Measurements from ENCODE around the gene JAKMIP2.
"Not testable (repeated sequence)": the region's sequence is repeated elsewhere in the genome, so short reads cannot be mapped to it uniquely, and the experiment has no call there.

JAKMIP2 gene

DNA sequence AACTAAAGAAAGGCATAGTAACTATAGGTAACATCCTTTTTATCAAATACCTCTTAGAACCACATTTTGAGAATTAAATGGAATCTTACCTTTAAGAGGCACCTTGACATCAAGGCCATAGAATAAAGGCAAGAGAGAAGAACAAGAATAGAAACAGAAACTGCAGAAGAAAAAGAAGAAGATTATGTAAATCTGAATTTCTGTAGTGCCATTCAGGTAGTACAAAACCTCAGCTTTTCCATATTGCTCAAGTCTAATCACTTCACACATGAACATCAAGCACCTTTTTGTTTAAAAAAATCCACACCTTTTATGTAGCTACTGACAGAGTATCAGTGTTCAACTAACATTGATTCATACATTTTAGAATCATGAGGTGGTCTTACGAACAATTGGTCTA lies 180.9 kb downstream of the JAKMIP2 start:
- DNase-seq (ENCODE audit: low spot score), result no peak

DNA sequence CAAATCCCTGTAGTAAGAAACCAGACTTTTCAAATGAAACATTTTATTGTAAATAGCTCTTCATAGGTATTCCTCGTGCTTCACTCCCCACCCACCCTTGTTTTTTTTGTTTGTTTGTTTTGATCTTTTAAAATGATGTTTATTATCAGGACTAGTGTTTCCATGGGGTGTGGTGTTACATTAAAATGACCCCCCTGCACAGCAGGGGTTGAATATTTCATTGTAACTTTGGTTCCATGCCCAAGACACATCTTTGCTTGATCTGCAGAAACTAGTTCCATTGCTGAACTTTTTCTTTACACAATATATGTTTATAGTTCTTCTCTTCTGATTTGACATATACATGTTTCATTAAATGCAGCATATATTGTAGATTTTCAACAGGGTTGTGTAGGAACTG lies 191.4 kb downstream of the JAKMIP2 start:
- no peak for DNase-seq (ENCODE audit: low spot score)

DNA sequence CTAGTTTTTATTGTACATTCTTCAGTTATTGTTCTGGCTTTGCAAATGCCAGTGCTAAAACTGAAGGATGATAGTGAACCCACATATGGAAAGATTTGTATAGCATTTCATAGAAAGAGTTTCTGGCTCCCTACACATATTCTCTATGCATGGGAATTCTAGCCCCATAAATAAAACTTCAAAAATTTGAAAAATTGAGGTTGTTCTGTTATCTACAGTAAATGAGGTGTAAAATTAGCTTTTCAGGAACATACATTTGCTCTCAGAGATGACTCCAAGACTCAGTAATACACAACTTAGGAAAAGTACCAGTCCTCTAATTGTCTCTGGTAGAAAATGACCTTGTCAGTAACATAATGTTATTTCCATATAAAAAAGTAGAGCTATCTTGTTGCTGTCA lies 192.4 kb downstream of the JAKMIP2 start:
- DNase-seq (ENCODE audit: low spot score), result no peak

DNA sequence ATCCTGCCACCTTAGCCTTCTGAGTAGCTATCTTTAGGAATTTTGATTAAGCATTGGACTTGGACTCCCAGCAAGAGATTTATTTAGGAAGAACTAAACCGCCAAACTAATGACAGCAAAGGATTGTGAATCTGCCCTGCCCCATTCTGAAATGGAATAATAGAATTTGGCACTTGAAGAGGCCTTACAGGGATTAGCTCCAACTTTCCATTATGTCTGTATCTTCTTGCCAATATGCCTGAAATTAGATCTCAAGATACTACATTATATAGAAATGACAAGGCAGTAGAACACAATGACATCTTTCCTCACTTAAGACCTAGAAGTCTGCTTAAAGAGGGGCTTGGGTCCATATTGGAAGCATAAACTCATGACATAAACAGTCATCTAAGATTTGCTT lies 195.7 kb downstream of the JAKMIP2 start:
- DNase-seq (ENCODE audit: low spot score), result no peak

DNA sequence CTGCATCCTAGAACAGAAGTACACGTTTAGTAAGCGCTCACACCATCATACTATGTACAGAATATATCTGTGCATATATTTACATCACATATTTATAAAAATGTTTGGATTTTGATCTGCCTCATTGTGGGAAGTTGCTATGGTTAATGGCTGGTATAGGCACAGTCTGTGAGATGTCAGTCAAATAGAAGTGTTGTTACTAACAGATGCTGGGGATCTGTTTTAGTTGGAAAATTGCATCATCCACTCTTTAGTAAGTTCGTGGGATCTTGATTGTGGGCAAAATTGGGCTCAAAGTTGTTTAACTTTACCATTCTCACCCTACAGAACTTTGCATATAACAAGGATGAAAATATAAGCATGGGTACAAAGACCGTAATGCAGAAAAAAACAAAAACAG lies 196.3 kb downstream of the JAKMIP2 start:
- DNase-seq (ENCODE audit: low spot score), result no peak

DNA sequence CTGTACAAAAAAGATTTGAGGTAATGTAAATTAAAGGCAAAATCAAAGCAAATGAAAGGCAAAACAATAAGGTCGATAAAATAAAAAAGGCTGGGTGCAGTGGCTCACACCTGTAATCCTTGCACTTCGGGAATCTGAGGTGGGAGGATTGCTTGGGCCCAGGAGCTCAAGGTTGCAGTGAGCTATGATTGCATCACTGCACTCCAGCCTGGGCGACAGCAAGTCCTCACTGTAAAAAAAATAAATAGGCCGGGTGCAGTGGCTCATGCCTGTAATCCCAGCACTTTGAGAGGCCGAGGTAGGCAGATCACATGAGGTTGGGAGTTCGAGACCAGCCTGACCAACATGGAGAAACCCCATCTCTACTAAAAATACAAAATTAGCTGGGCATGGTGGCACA lies 200.3 kb downstream of the JAKMIP2 start:
- DNase-seq (ENCODE audit: low spot score), result not testable (repeated sequence)

DNA sequence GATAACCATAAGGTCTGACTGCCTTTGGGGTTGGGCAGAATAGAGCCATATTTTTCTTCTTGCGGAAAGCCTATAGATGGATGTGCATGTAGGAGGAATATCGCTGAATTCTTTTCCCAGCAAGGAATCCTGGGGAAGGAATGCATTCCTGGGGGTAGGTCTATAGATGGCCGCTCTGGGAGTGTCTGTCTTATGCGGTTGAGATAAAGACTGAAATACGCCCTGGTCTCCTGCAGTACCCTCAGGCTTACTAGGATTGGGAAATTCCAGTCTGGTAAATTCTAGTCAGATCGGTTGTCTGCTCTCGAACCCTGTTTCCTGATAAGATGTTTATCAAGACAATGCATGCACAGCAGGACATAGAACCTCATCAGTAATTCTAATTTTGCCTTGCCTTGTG lies 202.1 kb downstream of the JAKMIP2 start:
- DNase-seq (ENCODE audit: low spot score), result not testable (repeated sequence)

DNA sequence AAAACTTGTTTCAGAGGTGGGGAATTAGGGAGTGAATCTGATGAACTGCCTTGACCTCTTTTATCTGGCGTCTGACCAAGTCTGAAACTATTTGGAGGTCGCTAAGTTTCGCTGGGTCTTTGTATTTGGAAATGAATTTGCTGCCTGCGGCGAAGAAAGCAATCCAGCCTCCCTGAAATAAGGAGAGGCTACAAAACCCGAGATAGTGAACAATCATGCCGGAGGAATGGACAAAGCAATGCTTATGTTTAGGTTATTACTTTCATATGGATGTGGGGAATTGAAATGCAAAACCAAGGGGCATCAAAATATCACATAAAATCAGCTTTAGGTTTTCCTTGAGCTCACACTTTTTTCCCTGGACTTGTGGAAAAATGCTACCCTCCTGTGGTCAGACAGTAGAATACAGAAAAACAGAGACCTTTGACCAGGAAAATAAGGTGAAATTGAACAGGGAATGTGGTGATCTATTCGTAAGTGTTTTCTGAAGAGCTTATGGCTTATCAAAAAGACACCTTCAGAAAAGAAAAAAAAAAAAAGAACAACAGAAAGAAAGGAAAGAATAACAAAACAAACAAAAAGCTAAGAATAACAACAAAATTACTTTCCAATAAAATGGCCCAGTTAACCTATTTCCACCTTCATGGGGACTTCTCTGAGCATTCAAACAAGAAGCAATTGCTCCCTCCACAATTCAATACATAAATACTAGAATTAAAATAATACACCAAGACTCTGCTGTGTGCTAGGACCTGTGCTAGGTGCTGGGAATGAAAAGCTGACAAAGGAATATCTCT lies 204.1 kb downstream of the JAKMIP2 start:
- DNase-seq (ENCODE audit: low spot score), result peak; percentile 9

DNA sequence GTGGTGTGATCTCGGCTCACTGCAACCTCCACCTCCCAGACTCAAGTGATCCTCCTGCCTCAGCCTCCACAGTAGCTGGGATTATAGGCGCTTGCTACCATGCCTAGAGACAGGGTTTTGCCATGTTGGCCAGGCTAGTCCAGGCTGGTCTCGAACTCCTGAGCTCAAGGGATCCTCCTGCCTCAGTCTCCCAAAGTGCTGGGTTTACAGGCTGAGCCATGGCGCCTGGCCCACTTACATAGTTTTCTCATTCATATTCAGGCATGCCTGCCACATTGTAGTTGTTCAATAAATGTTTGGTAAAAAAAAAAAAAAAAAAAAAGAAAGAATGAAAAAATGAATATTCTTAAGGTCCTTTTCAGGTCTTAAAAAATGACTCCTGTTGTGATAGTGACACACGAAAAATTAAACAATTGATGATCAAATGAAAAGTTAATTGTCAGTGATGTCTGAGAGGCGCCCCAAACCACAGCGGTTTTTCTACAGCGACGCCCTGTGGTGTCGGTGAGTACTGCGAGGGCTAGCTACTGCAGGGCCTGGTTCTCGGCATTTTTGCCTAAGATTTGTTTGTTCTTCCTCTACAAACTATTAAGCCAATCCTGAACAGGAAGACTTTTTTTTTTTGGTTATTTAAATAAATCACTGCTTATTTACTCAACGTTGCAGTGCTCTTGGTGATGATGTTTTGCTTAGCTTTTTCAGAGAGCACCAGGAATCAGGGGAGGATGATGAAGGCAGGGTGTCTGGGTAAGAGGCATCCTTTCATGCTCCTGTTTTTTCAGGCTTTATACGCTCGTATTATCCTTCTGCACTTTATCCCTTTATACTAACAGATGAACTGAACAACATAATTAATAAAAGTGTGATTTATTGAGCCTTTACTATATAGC lies 205.6 kb downstream of the JAKMIP2 start:
- peak; percentile 27 for DNase-seq (ENCODE audit: low spot score)

DNA sequence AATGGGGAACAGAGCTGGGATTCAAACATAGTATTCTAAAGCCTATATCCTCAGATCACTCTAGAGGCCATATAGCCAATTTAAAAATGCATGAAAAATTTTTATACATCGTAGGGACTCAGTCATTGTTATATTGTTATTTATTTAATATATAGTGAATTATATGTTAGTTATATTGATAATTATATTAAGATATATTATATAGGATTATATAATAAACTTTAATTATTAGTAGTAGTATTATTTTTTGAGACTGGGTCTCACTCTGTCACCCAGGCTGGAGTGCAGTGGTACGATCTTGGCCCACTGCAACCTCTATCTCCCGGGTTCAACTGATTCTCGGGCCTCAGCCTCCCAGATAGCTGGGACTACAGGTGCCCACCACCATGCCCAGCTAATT lies 206.9 kb downstream of the JAKMIP2 start:
- DNase-seq (ENCODE audit: low spot score), result no peak

DNA sequence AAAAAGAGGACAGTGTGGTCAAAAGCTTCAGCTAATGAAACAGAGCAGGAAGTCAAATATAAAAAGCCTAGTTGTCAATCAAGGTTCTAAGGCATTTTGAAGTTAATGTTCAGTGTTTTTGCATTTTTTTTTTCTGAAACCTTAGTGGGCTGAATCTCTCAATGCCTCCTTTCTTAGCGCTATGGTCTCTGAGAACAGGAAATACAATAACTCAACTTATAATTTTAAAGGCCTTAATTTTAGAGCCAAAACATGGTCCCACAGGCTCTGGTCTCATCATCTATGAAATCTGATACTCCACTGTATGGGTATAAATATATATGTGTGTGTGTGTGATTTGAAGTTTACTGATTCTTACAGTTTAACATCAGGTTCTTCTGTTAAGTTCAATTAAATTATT lies 209.3 kb downstream of the JAKMIP2 start:
- no peak for DNase-seq (ENCODE audit: low spot score)

DNA sequence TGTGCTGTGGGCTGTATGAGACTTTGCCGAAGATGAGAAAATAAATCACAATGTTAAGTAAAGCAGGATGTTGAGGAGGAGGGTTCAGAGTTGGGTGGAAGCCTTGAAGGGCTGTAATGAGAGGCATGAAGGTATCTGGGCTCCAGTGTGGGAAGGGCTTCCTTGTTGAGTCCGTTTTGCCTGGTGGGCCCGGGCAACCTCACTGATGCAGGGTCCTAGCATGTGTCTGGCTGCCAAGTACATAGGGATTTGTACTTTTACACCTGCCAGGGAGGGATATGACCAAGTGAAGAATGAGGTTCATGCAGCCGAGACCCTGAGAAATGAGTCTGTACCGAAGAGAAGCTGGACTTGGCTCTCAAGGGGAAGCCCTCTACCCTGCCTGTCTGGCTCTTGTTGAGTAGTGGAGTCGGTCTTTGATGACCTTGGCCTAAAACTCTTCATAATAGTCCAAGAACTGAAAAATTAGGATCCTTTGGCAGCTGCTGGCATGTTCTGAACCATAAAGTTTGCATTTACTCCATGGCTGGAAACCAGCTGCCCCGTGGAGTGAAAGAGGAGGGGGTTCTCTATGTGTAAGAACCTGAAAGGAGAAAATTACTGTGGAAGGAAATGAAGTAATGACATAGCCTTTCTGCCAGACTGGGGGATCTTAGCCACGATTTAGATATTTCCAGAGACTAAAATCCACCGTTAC lies 213.7 kb downstream of the JAKMIP2 start:
- DNase-seq (ENCODE audit: low spot score), result no peak

DNA sequence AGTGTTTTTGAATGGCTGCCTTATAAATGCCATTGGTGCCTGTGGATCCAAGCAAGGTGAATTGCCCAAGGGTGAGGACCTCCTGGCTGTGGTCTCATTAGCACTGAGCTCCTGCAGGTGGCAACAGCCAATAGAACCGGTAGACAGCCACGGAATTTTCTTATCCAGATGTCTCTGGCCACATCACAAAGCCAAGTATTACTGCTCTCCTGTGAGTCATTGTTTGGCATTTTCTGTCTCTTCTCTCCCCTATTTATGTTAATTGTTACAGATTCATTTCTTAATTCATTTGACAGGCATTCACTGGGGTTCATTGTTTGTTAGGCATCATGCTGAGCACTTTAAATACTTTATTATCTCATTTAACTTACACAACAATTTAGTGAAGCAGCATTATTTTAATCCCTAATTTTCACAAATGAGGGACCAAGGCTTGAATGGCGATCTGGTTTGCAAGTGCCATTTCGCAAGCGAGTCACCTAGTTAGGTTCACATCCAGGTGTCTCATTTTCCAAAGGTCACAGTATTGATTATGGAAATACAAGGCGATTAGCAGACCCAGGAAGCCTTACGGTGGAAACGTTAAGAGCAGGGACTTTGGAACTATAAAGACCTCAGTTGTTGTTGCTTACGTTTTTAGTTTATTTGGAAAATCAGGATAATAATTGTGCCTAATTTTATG lies 214.5 kb downstream of the JAKMIP2 start:
- no peak for DNase-seq (ENCODE audit: low spot score)

DNA sequence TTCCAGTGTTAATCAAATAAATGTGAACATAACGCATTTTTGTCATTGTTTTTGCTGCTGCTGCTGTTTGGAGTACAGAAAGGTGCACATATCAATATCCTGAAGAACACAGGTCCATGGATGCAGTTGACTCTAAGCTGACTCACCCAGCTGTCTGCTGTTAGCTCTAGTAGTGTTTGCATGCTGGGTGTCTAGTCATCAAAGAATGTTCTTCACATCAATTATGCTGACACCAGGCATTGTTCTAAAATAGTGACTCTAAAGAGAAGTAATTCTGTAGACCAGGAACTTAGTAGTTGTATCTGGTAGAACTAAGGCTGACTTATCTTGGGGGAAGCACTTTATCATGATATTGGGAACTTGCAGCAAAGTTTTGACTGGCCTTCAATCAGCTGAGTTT lies 217.0 kb downstream of the JAKMIP2 start:
- DNase-seq (ENCODE audit: low spot score), result peak; percentile 14

DNA sequence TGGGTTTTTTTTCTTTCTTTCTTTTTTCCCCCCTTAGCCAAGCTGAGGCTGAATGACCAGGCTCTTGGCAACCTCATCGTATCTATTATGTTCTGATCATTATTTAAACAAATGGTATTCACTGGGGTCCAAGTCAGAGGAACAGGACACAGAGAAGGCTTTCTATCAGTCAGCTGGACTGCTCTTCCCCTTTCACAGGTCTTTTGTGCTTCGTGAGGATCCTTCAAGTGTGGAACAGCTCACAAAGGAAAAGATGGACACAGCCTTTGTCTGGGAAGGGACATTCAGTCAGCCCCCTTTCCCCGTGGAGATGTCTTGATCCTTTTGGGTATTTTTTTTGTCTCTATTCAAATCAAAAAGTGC lies 218.4 kb downstream of the JAKMIP2 start:
- no peak for DNase-seq (ENCODE audit: low spot score)

DNA sequence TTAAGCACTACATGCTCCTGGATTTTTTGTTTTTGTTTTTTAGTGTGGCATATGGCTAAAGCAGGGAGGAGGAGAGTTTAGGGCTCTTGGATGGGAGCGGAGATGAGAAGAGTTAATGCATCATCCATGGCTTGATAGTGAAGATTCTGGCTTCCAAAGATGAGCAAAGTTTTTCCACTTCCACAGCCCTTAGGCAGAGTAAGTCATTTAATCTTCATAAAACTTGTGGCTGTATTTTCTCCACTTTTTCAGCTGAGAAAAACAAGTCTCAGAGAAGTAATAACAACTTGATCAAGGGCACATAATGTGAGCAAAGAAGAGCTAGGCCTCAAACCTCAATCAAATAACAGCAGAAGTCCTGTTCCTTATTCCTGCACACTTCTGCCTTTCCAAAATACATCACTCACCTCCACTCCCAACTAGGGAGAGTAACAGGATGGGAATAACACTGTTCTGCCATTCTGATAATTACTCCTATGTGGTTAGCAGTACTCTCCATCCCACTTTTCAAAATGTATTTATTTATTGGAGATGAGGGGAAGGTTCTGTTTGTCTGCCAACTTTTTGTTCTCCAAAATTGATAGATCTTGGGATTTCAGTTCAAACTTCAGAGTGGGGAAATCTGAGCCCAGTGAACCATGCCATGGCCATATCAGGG lies 218.9 kb downstream of the JAKMIP2 start:
- no peak for DNase-seq (ENCODE audit: low spot score)

DNA sequence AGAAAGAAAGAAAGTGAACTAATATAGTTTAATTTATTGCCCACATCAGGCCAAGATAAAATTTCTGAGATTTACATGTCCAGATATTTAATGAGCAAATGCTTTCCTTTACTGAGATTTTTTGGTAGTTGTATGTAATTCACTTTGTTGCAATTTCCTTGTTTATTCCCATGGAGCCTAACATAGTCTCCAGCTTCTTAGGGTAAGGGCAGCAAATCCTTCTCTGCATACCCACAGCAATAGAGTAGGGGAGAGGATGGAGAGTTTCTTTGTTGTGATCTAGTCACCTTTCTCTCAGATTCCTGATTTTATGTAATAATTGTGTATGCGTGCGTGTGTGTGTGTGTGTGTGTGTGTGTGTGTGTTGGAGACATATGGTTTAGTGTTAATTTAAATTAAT lies 221.1 kb downstream of the JAKMIP2 start:
- DNase-seq (ENCODE audit: low spot score), result no peak

DNA sequence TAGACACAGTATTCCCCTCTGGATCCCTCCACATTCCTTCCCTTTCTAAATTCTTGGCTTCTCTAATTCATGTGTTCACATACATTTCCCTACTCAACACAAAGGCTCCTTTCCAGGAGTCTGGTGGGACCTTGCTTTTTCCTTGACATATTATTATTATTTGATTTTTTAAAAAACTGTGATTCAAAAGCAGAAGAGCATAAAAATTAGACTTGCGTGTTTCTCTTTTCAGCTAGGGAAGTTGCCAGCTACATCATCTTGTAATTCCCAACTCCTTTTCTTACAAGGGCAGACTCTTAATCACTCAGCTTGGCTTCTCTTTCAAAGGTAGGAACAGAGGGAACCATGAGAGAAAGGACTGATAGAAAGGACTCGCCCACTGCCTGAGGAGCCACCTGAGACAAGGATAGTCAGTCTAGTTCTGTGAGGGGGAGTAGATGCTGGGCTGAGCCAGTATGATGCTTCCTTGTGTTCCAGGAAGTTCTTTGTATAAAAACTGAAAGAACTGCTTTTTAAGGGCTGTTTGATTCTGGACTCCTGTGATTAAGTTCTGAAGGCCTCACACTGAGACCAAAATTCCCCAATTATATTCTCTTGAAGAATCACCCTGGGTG lies 221.7 kb downstream of the JAKMIP2 start:
- DNase-seq (ENCODE audit: low spot score), result no peak

DNA sequence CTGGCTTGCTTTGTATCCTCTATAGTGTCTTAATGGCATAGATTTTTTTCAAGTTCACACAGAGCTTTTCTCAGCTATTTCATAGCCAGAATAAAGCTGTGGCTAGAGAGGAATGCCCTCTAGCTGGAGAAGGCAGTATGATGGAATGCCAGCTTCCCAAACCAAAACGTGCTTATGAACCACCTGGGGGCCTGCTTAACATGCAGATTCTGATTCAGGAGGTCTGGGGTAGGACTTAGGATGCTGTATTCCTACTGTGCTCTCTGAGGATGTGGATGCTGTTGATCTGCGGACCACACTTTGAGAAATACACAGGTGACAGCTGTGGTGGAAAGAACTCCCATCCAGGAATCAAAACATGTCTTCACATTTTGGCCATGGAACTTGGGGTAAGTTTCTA lies 222.8 kb downstream of the JAKMIP2 start:
- DNase-seq (ENCODE audit: low spot score), result no peak

DNA sequence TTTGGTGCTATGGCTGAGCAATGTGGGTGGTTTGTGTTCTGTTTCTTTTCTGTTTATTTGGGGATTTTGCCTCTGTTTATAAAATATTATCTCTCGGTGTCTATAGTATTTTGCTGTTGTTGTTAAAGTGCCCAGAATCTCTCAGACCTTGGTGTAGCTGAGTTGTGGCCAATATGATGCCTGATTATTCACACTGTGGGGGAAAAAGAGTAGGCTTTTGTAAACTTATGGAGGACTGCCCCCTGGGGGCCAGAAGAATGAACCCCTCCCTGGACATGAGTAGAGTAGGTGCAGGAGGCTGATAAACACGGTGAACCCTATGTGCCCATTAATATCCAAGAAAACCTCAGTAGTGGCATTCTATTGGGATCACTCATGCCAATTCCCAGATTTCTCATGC lies 223.7 kb downstream of the JAKMIP2 start:
- peak; percentile 49 for DNase-seq (ENCODE audit: low spot score)

Data from hepatic stellate cell (primary cell).